CD4-positive, alpha-beta T cell treated with Interleukin-4 for 4 hours (primary cell): ENCODE data around the gene RAI1.
A peak's percentile ranks its signal among the peaks of the same experiment; 100 is the strongest.

Source experiments
- DNase-seq: peaks from one replicate; pipeline ENCODE4 v3.0.0-alpha.2; 2020

The RAI1 gene

DNA sequence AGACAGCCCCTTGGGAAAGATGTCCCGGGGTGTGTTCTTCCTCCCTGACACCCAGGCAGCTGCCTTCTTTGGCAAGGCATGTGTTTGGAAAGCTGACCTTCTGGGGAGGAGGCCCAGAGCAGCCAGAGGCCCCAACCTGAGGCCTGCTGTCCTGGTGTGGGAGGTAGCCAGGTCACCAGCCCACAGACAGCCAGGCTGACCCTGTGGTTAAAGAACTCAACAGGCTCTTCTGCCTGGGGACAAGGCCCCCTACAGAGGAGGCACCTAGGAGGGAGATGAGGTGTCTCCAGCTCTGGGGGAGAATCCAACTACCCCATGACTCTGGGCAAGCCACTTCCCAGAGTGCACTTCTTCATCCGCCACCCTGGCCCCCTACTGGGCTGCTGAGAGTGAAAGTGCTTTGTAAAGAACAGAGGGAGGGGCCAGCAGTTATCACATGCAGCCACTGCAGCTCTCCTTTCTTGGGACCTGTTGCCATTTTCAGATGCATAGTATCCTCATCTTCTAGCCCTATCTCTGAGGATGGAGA is 168.7 kb downstream of the RAI1 start:
- peak; percentile 81 for DNase-seq

DNA sequence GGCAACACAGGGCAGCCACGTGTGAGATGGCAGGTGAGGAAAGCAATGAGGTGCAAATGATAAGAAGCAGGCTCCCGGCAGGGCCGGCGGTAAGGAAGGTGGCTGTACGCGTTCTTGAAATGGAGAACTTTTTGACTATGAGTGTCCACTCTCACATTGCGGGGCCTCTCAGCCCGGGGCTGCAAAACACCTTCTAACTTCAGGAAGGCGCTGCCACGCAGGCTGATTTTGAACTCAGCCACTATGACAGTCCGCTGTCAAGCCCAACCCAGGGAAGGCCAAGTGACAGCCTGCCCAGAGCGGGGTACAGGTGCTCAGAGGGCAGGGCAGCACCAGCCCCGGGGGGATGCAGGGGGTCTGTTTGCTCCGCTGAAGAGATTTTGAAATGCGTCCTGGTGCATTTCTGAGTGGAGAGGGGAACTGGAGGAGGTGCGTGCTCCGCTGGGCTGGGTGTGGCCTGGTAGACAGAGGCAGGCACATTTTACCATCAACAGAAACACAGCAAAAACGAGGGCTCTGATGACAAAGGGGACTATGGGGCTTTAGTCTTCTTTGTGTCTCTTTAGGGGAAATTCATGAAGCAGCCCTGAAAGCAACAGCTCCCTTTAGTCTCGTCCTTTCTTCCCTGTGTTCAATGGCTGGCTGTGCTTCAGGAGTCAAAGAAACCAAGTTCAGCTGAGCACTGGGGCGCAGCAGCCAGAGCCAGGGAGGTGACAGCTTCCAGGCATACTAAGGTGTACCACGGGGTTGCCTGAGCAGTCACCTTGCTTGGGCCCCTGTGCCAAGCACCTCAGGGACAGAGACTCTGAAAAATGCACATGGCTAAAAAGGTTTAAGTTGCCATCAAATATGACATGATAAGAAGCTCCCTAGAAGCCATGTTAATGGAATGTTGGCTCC is 170.1 kb downstream of the RAI1 start:
- no peak for DNase-seq

DNA sequence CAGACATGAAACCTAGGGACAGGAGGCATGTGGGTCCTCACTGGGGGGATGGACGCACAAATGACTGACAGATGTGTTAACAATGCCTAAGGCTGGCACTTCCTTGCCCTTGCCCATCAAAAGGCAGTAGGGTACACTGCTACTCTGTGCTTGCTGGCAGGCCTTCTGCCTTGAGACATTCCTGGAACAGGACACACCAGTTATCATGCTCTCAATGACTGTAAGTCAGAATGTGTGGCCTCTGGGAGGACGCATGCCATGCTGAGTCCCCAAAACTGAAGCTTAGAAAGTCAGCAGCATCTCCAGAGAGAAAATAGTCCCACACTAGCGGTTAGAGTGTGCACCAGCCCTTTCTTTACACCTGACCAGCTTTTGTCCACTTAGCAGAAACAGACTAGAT is 171.7 kb downstream of the RAI1 start:
- DNase-seq: no peak

DNA sequence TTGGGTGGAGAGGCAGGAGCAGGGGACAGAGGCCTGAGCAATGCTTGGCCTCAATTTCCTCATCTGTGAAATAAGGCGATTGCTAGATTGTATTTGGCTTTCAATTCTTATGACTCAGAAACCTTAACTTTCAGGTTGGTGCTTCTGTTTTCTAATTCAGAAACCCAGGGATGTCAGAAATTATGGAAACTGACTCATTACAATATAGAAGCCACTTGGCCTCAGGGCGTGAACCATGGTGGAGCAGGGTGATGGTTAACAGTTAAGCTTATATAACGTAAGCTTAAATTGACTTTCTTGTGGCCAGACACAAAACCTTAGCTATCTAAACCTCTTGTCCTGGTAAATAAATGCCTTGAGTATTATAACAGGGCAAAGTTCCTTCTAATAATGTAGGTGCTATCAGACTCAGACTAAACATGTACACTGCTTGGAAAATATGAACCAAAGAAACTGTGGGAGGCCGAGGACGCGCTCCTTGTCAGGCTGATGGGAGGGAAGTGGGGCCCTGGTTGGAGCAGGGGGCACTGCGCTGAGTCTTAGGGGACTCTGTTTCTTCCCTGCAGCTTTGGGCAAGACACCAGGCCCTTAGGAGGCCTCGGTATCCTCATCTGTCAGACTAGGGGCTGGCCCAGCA is 172.7 kb downstream of the RAI1 start:
- DNase-seq: no peak

DNA sequence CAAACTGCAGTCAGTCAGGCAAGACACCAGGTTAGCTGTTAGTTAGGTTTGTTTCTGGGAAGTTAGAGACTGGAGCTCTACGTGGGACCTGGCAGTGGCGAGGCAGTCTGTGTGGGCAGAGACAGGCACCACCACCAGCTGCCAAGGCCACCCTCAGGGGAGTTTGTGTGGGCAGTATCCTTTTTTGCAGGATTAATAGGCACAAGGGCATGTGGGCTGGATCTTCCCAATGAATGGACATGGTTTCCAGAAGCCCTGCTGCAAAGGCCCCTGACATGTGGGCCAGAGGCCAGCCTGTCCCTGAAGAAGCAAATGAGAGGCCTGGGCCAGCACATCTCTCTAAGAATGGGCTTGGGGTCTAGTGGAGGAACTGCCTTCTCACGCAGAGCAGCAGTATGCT is 174.7 kb downstream of the RAI1 start:
- no peak for DNase-seq

DNA sequence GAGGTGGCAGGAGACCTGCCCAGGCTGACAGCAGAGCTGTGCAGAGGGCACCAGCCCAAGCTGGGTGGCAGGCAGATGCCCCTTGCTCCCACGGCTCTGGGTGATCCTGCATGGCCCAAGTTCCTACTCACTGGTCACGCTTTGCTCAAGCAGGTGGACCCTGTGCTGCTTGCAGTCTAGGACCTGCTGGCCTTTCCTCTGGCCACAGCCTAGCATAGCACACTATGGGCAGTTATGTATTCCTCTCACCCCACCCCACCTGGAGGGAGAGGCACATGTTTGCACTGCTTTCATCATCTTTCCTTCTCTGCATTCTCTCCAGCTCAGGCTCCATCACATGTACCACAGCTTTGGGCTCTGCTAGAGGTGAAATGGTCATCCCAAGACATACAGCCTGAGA is 175.1 kb downstream of the RAI1 start:
- DNase-seq: no peak

DNA sequence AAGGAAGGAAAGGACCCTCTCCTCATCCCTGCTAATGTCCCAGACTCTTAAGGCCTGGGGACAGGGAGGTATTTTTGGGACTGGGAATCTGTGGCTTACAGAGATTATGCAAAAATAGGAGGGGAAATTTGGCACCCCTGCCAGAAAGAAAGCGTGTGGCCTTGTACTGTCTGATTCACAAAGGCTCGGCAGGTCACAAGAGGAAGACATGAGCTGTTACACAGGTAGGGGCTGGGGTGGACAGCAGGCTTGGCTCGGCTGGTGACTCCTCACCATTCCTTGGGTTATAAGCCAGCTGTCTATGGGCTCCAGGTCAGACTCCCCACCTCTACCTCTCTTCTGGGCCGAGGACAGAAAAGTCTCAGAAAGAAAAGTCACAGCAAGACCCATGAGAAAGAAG is 176.2 kb downstream of the RAI1 start:
- DNase-seq: no peak

DNA sequence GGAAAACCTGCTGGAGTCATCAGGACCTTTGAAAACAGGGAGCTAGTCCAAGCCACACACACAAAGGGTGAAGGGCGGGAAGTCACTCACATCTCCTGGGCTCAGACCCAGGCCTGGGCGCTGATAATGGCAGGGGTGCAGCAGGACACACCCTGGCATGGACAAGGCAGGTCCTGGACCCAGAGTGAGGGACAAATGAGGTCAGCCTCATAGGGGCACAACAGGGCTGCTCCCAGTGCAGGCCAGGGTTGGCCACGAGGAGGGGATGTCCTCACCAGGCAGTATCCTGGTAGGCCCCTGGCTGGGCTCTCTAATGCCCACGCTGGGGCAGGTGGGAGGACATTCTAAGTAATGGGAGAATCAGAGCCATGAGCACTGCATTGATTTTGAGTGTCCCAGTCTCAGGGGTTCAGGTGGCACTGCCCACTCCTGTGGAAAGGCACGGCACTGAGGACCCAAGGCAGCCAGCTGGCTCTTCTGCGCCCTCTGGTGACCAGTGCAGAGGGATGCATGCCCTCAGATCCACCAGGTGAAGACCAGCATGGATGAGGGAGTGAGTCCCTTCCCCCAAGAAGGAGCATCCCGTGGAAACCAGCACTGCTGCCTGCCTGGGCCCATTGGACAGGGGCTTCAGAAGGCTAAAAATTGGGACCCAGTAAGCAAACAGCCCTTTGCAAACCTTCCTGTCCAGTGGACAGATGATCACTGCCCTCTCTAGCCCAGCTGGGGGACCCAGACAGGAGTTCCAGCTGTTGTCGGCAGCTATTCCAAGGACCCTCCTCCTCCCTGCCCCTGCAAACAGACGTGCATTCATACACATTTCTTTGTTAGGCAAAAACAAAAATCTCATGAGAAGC is 178.9 kb downstream of the RAI1 start:
- DNase-seq: peak; percentile 69

DNA sequence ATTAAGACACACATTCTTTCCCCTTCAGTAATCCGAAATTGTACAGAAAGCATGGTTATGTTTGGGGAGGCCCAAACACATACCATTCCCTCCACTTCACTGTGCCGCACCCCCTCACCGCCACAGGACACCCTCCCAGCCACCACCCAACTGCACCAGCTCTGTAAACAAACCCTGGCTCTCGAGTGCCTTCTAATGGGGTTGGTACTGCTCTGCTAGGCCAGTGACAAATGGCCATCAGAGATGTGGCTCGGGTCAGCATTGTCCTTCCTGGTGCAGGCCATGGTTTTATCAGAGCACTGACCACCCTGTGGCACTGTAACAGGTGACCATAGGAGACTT is 179.5 kb downstream of the RAI1 start:
- DNase-seq: no peak
